Loucy (cell line): ENCODE measurements around the gene KRTAP12-3.
"Not testable (repeated sequence)": the region's sequence is repeated elsewhere in the genome, so short reads cannot be mapped to it uniquely, and the experiment has no call there.

ENCODE experiments used
- H2AFZ ChIP-seq: fragments of 200-600 bp; sonication (generic); 2 replicates; pipeline ENCODE4 v1.6.0; 2016; ENCODE audit warnings: antibody characterized with exemption, mild to moderate bottlenecking, low read length, moderate library complexity
- H3F3A ChIP-seq: fragments of 200-600 bp; 2 replicates; pipeline ENCODE4 v1.6.0; 2016; ENCODE audit warnings: antibody characterized with exemption, low read depth, mild to moderate bottlenecking
- H3K27me3 ChIP-seq: fragments of 200-600 bp; sonication (generic); 2 replicates; pipeline ENCODE4 v1.6.1; 2014; ENCODE audit warnings: low read length, mild to moderate bottlenecking; ENCODE audit not compliant: insufficient read depth, poor library complexity, severe bottlenecking
- H3K36me3 ChIP-seq: fragments of 200-600 bp; sonication (generic); 2 replicates; pipeline ENCODE4 v1.6.1; 2016; ENCODE audit warnings: low read length; ENCODE audit not compliant: insufficient read depth
- H3K4me1 ChIP-seq: fragments of 200-600 bp; sonication (generic); 2 replicates; pipeline ENCODE4 v1.5.1; 2014; ENCODE audit warnings: low read length, mild to moderate bottlenecking; ENCODE audit not compliant: insufficient read depth, poor library complexity, severe bottlenecking
- H3K4me2 ChIP-seq: fragments of 200-600 bp; sonication (generic); 2 replicates; pipeline ENCODE4 v1.6.0; 2014; ENCODE audit warnings: antibody characterized with exemption, low read length, low read depth, mild to moderate bottlenecking; ENCODE audit not compliant: poor library complexity, severe bottlenecking
- H3K4me3 ChIP-seq: fragments of 200-600 bp; sonication (generic); 2 replicates; pipeline ENCODE4 v1.5.1; 2014; ENCODE audit warnings: low read length, mild to moderate bottlenecking, mixed read lengths; ENCODE audit not compliant: poor library complexity, severe bottlenecking
- H3K79me2 ChIP-seq: fragments of 200-600 bp; sonication (generic); 2 replicates; pipeline ENCODE4 v1.6.1; 2014; ENCODE audit warnings: low read length; ENCODE audit not compliant: insufficient read depth
- H3K9ac ChIP-seq: fragments of 200-600 bp; sonication (generic); 2 replicates; pipeline ENCODE4 v1.6.0; 2014; ENCODE audit warnings: mild to moderate bottlenecking, low read depth, low read length, moderate library complexity; ENCODE audit not compliant: poor library complexity, severe bottlenecking
- H3K9me2 ChIP-seq: fragments of 200-600 bp; sonication (generic); replicated peaks from 2 replicates; pipeline ENCODE4 v1.6.1; 2016; ENCODE audit warnings: low read depth, low read length, mixed read lengths
- H3K9me3 ChIP-seq: fragments of 200-600 bp; sonication (generic); 2 replicates; pipeline ENCODE4 v1.6.1; 2014; ENCODE audit warnings: mild to moderate bottlenecking, antibody characterized with exemption, low read length, low read depth; ENCODE audit not compliant: insufficient read depth
- H4K20me1 ChIP-seq: fragments of 200-600 bp; sonication (generic); 2 replicates; pipeline ENCODE4 v1.6.0; 2014; ENCODE audit warnings: antibody characterized with exemption, low read length, mild to moderate bottlenecking; ENCODE audit not compliant: insufficient read depth, poor library complexity, severe bottlenecking
- EZH2phosphoT487 ChIP-seq: fragments of 200-600 bp; IDR thresholded peaks from 2 replicates; pipeline ENCODE4 v1.6.1; 2018; ENCODE audit warnings: antibody characterized with exemption, mild to moderate bottlenecking, moderate library complexity, borderline replicate concordance
- TF ChIP-seq, protein P1 (sequence below): fragments of 200-600 bp; sonication (generic); conservative IDR thresholded peaks from 2 replicates; pipeline ENCODE4 v1.5.1; 2014; ENCODE audit warnings: mild to moderate bottlenecking, antibody characterized with exemption, low read length

Gene KRTAP12-3

DNA sequence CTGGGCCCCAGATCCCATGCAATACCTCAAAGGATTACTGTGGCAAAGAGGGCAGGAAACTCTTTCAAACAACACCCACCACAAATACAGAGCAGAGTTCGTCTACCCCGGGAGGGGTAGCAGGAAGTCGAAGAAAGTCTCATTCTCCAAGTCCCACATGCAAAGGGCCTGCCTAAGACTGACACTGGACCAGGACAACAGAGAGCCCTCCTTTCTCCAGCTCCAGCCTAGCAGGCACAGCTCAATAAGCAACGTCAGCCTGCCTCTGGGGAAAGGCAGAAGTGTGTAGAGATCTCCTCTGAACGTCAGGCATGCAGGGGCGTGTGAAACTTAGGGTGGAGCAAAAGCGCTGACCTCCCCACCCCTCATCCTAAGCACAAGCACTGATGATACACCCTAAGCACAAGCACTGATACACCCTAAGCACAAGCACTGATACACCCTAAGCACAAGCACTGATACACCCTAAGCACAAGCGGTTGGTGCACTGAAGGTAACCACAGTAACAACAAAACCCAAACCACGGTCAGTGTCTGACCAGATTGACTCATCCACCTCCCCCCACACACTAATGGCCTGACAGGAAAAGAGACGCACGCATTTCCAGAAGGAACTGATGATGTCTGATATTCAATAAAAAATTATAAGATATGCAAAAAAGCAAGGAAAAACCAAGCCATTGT lies 1.3 kb downstream of the KRTAP12-3 start:
- no peaks in the 10 kb centered on the region for H3F3A ChIP-seq
- no peaks in the 10 kb centered on the region for H4K20me1 ChIP-seq
- H3K4me2 ChIP-seq, result no peak overlapping the region
- H3K79me2 ChIP-seq, result no peaks in the 10 kb centered on the region
- H3K9ac ChIP-seq, result no peak overlapping the region
- H2AFZ ChIP-seq, result no peak overlapping the region
- no peak for TF ChIP-seq EZH2phosphoT487
- TF ChIP-seq, protein P1, sequence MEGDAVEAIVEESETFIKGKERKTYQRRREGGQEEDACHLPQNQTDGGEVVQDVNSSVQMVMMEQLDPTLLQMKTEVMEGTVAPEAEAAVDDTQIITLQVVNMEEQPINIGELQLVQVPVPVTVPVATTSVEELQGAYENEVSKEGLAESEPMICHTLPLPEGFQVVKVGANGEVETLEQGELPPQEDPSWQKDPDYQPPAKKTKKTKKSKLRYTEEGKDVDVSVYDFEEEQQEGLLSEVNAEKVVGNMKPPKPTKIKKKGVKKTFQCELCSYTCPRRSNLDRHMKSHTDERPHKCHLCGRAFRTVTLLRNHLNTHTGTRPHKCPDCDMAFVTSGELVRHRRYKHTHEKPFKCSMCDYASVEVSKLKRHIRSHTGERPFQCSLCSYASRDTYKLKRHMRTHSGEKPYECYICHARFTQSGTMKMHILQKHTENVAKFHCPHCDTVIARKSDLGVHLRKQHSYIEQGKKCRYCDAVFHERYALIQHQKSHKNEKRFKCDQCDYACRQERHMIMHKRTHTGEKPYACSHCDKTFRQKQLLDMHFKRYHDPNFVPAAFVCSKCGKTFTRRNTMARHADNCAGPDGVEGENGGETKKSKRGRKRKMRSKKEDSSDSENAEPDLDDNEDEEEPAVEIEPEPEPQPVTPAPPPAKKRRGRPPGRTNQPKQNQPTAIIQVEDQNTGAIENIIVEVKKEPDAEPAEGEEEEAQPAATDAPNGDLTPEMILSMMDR, result no peak
- H3K9me3 ChIP-seq, result peaks cover 7% of the 10 kb centered on the region; the same call in 1 of the 2 replicates
- H3K4me1 ChIP-seq, result no peaks in the 10 kb centered on the region
- H3K9me2 ChIP-seq, result no peaks in the 10 kb centered on the region
- H3K36me3 ChIP-seq, result no peaks in the 10 kb centered on the region
- H3K27me3 ChIP-seq, result no peaks in the 10 kb centered on the region
- H3K4me3 ChIP-seq, result no peak overlapping the region

DNA sequence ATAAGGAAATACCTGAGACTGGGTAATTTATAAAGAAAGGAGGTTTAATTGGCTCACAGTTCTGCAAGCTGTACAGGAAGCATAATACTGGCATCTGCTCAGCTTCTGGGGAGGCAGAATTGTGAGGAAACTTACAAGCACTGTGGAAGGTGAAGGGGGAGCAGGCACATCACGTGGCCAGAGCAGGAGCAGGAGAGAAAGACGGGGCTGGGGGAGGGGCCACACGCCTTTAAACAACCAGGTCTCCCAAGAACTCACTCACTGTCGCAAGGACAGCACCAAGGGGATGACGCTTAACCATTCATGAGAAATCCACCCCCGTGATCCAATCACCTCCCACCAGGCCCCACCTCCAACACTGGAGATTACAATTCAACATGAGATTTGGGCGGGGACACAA lies 3.8 kb downstream of the KRTAP12-3 start:
- H2AFZ ChIP-seq, H3K9me3 ChIP-seq, H3K79me2 ChIP-seq, H3K27me3 ChIP-seq, H3K4me1 ChIP-seq, H3K4me2 ChIP-seq, H3K4me3 ChIP-seq, H3K36me3 ChIP-seq, H3K9ac ChIP-seq, H3K9me2 ChIP-seq, H3F3A ChIP-seq, H4K20me1 ChIP-seq: not testable (repeated sequence)

DNA sequence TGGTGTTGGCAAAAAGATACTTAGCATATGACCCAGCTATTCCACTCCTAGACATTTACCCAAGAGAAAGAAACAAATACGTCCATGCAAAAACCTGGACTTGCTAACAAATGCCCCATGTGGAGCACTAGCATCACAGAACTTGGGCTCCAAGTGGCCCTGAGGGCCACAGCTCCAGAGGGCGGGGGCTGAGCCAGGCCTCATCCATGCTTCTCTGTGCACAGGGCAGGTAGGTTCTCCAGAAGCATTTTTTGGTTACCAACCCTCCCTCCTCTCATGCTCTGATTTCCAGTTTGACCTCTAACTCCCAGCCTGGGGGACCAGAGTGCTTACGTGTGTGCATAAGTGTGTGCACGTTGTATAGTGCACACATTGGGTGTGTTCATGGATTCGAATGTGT lies 7.0 kb downstream of the KRTAP12-3 start:
- Histone ChIP-seq H3K27me3 (no peaks in the 10 kb centered on the region), H3K4me1 (no peaks in the 10 kb centered on the region), H3K79me2 (no peaks in the 10 kb centered on the region), H3K9ac (no peak overlapping the region), H3K4me3 (no peak overlapping the region), H3K4me2 (no peak overlapping the region), H3K36me3 (no peaks in the 10 kb centered on the region), H3K9me3 (peaks cover 3% of the 10 kb centered on the region; the same call in 1 of the 2 replicates), H2AFZ (no peak overlapping the region), H3F3A (no peaks in the 10 kb centered on the region), H4K20me1 (no peaks in the 10 kb centered on the region), H3K9me2 (no peaks in the 10 kb centered on the region)
- TF ChIP-seq, protein P1, result no peak
- TF ChIP-seq EZH2phosphoT487, result no peak
